Heart left ventricle (tissue), 13 donors: Measurements from ENCODE around the gene UNC5C.

Experiments
- CTCF ChIP-seq, 12 donors: fragments of 200-600 bp; sonication (generic) in 4 of 12; IDR thresholded peaks; one replicate each; pipeline versions ENCODE4 v1.5.0 to v1.8.0; 2018 to 2022; ENCODE audit warnings: antibody characterized with exemption in 12 of 12, mild to moderate bottlenecking in 5 of 12
- POLR2A ChIP-seq, 2 donors: fragments of 450-650 bp; IDR thresholded peaks; one replicate each; pipeline ENCODE4 v1.6.1; 2017; ENCODE audit warnings: antibody characterized with exemption in 2 of 2, mild to moderate bottlenecking in 2 of 2, moderate library complexity in 2 of 2
- donor health status: ischemic (EF 13 %, LVEDD 7.1; RV severe dilation, severe dysfunction).
- donor health status: DM: no; HTN: yes; CAD: no.
- donor health status: DM: no; HTN: no; CAD: no.
- donor health status: ischemic (EF 25% LVEDD 6.9; RV normal size, moderate dysfunction).
- donor health status: ischemic (EF 25% LVEDD 5.7; RV mildly dilated, moderate dysfunction).
- donor health status: ischemic (EF 35%, LVEDD 5.7; RV mildly dilated, moderate dysfunction).
- donor health status: nonischemic (EF 11% LVEDD 7.7; RV severe dilation, severe dysfunction).
- donor health status: DM: yes; HTN: yes; CAD: no.
- donor health status: PGD.
- donor health status: ischemic (EF 29% LVEDD 5.4; RV normal size, mild dysfunction).
- donor health status: nonischemic (EF 23%, LVEDD 6.1; RV moderate dilation, normal function).

- TF ChIP-seq POLR2A (IDR thresholded peaks at IDR 0.05) = no peak
- TF ChIP-seq CTCF (IDR thresholded peaks at IDR 0.05) = no peak
These were observed 8.5 kb downstream of the UNC5C start for GRCh38 chr4:95540227-95540626.
